NCI-H128 (cell line): ENCODE data around the gene HUWE1.
"Not testable (repeated sequence)": the region's sequence is repeated elsewhere in the genome, so short reads cannot be mapped to it uniquely, and the experiment has no call there.

Source experiments
- DNase-seq: peaks from one replicate; lab custom pipeline; 2025; ENCODE audit not compliant: unreplicated experiment; lab: John Stamatoyannopoulos, UW

HUWE1 gene

GRCh38 chrX:53606456-53606855, 80.1 kb downstream of the HUWE1 start:
- no peak for DNase-seq

DNA sequence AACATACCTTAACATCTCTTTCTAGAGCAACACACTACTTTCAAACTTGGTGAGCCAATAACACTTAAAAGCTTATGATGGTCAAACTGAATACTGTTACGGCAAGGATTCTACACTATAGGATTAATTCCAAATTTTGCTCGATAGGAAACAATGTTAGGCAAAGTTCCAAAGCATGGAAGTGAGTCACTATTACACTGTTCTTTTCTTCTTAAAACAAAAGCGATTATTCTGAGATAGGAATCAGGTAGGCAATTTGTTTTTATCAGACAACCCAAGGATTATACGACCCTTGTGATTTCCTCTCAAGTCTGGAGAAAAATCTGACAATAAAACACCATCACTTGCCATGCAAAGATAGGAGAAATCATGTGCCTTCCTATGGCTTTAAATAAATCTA, 81.5 kb downstream of the HUWE1 start:
- DNase-seq, result no peak

GRCh38 chrX:53599781-53600396, 86.6 kb downstream of the HUWE1 start:
- DNase-seq, result no peak

GRCh38 chrX:53598169-53598568, 88.3 kb downstream of the HUWE1 start:
- no peak for DNase-seq

DNA sequence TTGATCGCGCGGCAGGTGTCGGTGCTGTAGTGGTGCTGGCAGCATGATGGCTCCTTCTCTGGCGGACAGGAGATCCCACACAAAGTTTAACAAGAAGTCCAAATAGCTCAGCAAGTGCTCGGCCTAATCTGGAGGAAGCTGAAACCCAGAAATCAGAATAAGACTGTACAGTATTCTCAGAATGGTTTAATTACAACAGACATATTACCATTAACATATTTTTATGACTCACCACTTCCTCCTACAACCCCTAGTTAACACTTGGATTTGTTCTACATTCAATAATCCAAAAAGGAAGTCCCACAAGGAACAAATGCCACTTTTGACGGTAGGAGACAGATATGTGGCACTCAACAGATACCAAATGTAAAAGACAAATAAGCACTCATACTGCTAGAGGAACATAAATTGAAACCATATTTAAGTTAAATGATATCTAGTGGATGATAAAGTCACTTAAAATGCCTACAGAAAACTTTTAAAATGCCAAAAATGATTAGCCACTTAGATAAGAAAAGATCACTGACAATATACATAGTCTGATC, 91.2 kb downstream of the HUWE1 start:
- no peak for DNase-seq

GRCh38 chrX:53594354-53594753, 92.2 kb downstream of the HUWE1 start:
- DNase-seq, result no peak

DNA sequence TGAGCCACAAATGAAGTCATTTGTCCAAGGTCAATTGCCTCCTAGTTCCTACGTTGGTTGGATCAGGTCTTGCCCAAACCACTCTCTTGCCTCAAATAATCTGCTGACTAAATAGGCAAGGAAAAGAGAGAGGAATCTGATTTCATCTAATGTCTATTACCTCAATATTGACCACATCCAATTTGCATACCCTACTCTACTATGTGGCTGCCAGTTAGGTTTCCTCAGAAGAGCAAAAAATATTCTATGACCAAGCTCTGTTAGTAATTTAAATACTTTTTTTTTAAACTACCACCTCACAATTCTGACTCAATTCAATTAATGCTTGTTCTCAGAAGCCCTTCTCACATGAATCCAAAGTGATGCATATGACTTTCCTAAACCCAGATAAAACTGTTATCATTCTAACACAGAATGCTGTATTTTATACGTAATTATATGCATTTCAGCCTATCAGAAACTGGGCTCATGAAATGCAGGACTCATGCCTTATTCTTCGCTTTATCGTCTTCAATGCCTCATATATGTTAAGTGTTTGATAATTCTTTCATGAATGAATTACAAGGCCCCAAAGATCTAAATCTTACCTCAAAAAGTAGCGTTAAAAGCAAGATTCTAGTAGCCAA, 98.6 kb downstream of the HUWE1 start:
- no peak for DNase-seq

GRCh38 chrX:53584891-53585290, 101.6 kb downstream of the HUWE1 start:
- no peak for DNase-seq

- DNase-seq, result no peak
Measured at GRCh38 chrX:53583571-53583970, 102.9 kb downstream of the HUWE1 start.

DNA sequence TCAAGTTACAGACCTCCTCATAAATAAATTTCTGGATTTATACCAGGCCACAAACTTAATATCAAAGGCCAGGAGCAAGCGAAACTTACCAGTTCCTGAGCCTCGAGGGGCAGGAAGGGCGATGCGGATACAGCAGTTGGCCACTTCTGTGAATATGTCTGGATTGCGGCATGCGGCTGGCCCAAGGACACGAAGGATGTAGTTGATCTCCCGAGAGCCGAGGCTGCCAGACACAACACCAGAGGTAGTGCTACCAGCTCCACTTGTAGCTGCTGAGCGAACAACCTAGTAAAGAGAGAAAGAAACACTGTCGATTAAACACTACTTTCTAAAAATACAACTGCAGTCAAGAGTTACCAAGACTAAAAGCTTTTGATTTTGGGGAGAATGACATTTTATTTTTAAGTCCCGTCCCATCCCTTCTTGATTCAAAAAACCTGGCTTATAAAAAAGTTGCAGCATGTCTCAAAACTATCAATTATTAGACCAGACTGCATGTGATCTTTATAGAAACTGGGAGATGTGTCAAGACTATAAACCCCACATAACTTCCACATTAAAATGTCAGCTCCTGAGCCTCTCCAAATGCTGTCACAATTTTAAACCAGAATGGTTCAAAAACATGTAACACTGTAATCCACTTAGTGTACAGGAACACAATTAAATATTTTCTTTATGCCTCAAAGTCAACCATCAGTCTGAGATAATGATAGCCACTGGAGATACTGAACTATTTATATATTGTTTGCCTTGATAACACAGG, 105.6 kb downstream of the HUWE1 start:
- DNase-seq, result no peak

DNA sequence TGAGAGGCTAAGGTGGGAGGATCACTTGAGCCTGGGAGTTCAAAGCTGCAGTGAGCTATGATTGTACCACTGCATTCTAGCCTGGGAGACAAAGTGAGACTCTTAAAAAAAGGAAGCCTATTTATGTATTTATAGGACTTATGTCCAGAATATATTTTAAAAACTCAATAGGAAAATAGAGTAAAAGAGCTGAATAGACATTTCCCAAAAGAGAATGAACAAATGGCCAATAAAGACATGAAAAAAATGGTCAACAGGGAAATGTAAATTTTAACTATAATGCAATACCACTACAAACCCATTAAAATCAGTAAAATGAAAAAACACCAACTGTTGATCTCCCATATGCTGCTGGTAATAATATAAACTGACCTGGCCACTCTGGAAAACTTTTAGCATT, 115.0 kb downstream of the HUWE1 start:
- DNase-seq, result no peak

DNA sequence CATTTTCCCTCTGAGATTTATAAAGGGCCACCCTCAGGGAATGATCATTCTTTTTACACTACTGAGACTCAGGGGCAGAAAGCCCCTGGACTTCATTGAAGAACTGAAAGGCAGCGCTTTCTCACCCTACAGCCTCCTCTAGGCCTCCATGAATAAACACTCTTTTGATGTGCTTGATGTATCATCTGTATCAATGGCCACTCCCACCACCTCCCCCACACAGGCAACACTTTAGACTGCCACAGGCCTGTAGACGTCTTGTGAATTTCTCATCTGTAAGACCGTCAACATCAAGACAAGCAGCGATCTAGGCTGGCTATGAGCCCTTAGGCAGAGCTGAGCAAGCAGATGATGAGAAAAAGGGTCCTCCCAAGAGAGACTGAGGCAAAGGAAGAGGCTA, 123.2 kb downstream of the HUWE1 start:
- no peak for DNase-seq

DNA sequence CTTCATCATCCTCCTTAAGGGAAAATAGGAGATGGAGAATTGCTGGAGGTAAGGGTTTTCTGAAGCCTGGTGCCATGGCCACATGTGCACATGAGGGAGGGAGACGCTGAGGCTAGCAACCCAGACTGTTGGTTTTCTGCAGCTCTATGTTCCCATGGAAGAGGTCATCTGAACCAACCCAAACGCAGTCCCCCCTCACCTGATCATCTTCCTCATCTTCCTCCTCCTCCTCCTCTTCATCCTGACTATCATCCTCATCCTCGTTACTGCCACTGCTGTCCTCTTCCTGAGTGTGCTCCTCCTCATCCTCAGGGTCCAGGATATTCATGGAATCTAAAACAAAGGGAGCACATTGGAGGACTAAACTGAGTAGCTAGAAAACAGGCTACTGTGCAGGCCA, 124.6 kb downstream of the HUWE1 start:
- DNase-seq, result no peak

DNA sequence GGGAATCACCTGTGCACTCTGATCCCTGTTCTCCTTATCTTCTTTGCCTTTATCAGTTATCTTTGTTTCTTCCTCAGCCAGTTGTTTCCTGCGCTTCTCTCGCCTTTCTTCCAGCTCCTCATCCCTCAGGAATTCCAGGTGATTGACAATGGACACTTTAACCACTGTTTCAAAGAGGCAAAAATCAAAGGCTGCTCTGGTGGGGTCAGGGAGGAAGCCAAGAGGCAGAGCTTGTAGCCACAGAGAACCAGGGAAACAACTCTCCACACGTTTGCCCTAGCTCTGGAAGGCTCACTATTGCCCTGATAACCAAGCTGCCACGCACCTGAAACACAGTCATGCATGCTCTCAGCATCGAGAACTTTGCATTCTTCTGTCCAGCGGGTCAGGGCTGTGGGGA, 127.9 kb downstream of the HUWE1 start:
- DNase-seq, result no peak

DNA sequence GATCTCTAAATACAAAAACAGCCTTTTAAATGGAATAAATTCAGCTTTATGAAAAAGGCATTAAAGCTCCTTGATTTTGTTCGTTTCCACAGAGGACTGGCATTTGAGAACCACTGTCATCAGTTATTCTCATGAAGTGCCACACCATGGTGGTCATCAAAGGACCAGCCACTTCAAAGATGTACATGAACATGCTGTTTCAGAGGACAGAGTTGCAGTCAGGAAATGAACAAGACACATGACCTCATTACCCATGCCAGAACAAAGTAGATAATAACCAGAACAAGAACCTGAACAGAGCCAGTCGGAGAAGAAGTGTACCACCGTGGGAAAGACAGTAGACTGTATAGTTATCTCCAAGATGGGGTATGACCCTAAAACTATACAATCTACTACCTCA, 129.7 kb downstream of the HUWE1 start:
- no peak for DNase-seq

DNA sequence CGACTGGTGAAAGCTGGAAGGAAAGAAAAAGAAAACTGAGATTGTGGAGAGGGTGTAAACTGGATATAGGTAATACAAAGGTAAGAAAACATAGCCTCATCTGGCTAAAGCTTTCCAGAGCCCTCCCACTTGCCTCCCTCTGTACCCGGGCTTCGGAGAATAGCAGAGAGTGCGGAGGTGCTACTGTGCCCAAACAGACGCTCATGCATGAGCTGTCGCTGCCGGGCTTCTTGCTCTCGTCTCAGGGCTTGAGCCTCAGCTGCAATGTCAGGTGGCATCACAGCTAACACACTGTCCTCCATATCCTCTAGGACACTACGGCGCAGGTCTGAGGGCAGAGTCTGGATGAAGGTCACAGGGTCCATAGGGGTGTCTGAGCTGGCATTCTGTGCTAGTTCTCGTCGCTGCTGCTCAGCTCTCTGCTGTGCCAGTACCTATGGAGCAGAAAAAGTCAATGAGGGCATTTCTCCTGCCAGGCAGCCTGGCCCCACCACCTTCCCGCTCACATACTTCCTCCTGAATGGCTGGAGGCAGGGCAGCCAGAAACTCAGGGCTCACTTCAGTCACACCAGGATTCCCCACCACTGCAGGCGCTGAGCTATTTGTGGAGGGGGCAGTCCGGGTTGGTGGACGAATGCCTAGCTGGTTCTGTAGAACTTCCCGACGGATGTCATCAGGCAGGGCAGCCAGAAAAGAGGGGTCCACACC, 135.6 kb downstream of the HUWE1 start:
- no peak for DNase-seq

- DNase-seq, result no peak
Measured at GRCh38 chrX:53547668-53548067, 138.9 kb downstream of the HUWE1 start.

DNA sequence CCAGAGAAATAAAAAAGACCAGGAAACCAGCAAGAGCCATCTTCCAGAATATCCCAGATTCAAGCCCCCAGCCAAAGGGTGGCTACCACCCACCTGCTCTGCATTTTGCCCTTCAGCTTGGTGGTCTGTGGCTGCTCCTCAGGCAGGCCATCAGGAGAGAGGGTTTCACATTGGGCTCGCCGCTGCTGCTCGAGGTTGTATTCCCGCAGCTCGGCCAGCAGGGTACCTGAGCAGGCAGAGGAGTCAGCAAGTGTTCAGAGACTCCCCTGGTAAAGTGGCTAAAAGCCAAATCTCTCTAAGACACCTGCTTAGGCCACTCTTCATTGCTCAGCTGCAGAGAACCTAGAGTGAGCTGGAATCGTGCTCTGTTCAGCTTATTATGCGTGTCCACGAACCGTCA, 141.6 kb downstream of the HUWE1 start:
- DNase-seq, result no peak

DNA sequence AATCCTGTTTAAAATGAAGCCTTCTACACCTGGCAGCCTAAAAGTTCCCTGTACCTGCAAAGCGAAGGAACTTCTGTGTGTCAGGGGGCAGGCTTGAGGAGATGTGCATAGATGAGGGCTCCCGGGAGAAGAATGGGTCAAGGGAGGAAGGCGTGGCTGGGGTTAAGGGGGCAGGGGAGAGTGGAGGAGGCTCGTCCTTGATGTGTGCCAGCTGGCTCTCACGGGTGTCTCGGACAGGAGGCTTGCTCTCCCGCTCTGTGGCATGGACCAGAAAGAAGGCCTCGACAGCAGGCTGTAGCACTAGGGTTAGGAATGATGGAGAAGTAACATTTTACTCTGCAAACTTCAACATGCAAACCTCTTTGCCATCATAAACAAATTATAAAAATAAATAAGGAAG, 147.7 kb downstream of the HUWE1 start:
- DNase-seq, result no peak

- DNase-seq, result not testable (repeated sequence)
Measured at GRCh38 chrX:53531255-53531966, 155.1 kb downstream of the HUWE1 start.

DNA sequence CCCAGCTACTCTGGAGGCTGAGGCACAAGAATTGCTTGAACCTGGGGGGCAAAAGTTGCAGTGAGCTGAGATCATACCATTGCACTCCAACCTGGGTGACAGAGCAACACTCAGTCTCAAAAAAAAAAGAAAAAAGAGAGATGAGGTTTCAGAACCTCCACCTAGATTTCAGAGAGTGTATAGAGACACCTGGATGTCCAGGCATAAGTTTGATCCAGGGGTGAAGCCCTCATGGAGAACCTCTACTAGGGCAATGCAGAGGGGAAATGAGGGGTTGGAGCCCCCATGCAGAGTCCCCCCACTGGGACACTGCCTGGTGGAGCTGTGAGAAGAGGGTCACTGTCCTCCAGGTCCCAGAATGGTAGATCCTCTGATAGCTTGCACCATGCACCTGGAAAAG, 159.5 kb downstream of the HUWE1 start:
- no peak for DNase-seq
